ENCODE measurements around the gene ARPC5. TPM values are rescaled to one million over a fixed set of nuclear protein-coding genes. Genes with fewer than 3 reads are reported as not detected.
A peak's percentile ranks its signal among the peaks of the same experiment; 100 is the strongest.

The ARPC5 gene
- total RNA-seq, 1 donor from 2014 or later, result 173 TPM

DNA sequence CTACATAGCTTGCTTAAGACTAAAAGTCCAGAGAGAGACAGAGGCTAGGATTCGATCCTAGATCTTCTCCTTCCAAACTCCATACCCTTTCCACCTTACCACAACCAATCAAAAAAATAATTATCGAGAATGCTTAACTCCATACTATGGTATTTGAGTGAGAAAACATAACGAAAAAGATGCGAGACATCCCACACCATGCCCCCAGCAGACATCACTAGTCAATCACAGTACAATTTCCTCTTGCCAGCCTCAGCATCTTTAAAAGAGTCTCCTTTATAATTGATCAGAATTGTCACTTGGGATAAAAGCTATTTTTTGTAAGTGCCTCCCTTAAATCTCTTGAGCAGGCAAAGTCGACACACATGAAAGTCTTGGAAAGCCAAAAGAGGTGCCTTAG lies 46.2 kb downstream of the ARPC5 start:
- no peak for DNase-seq (ENCODE audit: extremely low read depth, low read depth, low spot score)

DNA sequence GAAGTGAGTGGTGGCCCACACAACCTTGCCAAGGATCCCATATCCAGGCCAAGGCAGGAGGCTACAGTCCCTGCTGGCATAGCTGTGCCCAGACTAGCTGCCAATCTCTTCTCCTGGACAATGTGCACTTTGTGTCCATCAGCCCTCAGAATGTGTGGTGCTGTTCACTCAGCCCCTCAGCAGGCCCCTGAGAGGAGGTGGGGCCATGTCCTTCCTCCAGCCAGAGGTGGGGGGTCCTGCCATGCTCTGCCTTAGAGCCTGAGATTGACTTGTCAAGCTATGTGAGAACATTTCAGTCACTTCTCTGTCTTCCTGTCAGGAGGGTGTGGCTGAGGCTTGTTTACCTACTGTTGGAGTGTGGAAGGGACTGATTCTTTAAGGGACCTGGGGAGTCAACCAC lies 46.8 kb downstream of the ARPC5 start:
- no peak for DNase-seq (ENCODE audit: extremely low read depth, low read depth, low spot score)

DNA sequence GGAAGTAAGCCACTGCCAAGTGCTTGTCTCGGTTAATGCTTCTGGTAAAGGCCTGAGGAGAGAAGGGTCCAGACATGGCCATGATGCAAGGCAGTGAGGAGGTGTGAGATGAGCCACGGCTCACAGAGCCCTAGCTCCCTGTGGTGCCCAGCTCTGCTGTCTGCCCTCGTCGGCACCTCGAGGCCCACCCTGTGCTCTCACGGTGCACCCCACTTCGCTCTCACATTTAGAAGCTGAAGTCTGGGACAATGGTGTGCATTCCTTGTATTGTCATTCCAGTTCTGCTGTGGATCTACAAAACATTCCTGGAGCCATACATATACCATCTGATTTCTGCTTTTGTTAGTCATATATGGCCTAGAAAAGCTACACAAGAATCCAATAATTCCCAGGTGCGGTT lies 48.7 kb downstream of the ARPC5 start:
- no peak for DNase-seq (ENCODE audit: extremely low read depth, low read depth, low spot score)

DNA sequence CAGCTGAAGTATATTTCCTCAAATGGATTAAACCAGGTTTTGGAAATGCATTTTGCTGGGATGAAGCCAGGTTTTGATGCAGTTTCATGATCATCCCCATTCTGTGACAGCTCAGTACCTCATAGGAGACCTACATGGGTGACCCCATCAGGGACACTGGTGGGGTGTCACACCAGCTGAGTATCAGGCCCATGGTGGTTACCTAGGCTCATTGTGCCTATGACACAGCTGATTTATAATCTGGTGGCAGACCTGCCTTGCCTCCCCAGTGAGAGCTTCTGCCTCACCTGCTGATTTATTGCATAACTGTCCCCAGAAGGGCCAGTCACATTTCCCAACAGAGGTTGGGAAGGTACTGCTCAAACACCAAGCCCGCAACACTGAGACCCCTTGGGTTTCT lies 49.1 kb downstream of the ARPC5 start:
- no peak for DNase-seq (ENCODE audit: extremely low read depth, low read depth, low spot score)

DNA sequence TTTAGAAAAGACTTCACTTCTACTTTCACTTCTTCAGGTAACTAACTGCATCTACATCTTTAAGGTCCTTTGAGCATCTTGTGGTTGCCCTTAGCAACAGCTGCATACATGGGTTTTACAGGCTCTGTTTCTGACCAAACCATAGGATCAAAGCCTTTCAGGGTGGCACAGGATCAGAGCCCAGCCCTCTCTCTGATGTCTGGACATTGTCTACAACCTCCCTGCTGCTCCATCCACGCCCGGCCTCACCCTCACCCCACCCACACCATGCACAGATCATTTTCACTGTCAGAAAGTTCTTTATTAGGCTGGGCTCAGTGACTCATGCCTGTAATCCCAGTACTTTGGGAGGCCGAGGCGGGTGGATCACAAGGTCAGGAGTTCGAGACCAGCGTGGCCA lies 50.5 kb downstream of the ARPC5 start:
- DNase-seq (ENCODE audit: extremely low read depth, low read depth, low spot score), result no peak

DNA sequence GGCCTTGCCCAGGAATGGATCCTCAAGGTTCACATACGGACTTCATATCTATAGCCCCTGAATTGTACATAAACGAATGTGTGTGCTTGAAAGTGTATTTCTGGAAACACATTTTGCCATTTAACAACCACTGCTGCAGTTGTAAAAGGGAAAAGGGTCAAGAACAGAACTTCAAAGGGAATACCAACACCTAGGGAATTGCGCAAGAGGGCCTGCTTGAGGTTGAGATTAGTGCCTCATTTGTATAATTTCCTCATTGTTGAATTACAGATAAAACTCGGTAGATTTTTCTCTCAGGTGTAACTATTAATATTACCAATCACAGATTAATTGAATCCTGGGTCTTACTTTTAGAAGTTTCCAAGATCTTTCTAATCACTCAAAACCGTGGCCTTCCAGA lies 51.4 kb downstream of the ARPC5 start:
- DNase-seq (ENCODE audit: extremely low read depth, low read depth, low spot score), result no peak

DNA sequence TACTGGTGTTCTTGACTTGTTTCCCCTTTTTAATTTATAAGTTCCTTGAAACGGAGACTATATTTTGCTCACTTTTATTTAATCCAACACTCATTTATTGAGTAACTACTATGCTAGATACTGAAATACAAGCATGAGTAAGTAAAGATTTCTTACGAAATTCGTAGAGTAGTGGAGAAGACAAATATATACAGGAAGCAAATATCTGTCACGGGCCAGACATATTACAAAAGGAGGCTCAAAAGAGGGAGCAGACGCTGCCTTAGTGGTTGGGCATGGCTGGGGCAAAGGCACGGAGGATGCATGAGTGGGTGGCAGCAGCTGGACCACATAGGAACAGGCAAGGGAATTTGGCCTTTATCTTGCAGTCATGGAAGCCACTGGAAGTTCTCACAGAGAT lies 52.1 kb downstream of the ARPC5 start:
- no peak for DNase-seq (ENCODE audit: extremely low read depth, low read depth, low spot score)

DNA sequence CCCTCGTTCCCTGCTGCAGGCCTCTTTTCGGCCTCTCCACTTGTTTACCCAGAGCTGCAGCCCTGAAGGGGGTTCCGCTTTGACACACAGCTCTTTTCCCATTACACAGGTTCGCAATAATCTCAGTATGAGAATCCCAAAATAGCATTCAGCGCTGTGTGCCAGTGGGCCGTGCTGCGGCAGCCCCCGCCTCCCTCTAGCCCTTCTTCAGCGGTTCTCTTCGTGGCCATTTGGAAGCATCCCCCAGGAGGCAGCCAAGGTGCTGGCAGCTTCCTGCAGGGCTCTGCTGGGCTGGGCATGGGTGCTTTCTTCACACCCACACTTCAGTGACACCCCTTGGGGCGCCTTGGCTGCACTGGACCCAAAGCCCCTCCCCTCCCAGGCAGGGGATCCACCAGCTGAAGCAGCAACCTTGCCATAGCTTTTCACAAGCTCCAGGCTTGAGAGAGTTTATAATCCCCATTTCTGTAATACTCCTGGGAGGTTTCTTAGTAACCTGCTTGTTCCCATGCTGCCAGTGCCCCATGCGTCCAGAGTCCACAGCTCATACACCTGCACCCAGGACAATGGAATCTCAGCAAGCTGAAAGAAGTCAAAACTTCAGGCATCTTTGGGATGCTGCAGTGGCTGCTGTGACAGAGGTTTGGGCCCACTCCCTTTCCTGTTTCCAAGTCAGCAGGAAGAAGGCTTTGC lies 53.4 kb downstream of the ARPC5 start:
- DNase-seq (ENCODE audit: extremely low read depth, low read depth, low spot score), result no peak

DNA sequence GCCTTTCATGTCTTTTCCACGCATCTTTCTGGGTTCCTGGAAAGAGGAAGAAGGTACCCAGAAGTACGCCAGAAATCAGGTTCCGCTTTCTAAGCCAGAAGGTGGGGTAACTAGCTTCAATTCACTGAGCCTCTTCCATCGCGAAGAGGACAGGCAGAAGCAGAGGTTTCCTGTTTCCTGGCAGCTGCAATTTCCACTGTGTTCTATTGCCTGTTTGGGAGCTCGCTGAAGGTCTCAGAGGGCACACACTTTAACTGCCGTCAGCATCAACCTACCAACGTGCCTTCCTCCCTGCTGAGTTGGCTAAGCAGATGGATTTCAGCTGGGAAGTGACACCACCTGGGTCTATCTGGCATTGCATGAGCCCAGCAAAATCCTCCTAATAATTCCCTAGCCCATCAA lies 55.3 kb downstream of the ARPC5 start:
- peak; percentile 31 for DNase-seq (ENCODE audit: extremely low read depth, low read depth, low spot score)

DNA sequence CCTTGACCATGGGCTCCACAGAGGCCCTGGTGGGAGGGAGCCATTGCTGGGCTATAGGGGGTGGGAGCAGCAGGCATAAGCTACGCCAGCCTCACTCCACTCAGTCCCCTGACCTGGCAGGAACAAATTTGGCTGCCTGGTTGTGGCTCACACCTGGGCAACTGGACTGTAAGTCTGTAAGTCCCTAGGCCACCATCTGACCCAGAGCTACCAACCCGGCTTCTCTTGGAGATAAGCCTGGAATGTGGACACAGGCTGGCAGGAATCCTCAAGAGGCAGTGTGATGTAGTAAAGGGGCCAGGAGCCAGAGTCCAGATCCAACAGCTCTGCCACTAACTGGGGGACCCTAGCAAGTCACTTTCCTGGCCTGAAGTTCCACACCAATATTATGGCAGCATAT lies 56.7 kb downstream of the ARPC5 start:
- no peak for DNase-seq (ENCODE audit: extremely low read depth, low read depth, low spot score)

DNA sequence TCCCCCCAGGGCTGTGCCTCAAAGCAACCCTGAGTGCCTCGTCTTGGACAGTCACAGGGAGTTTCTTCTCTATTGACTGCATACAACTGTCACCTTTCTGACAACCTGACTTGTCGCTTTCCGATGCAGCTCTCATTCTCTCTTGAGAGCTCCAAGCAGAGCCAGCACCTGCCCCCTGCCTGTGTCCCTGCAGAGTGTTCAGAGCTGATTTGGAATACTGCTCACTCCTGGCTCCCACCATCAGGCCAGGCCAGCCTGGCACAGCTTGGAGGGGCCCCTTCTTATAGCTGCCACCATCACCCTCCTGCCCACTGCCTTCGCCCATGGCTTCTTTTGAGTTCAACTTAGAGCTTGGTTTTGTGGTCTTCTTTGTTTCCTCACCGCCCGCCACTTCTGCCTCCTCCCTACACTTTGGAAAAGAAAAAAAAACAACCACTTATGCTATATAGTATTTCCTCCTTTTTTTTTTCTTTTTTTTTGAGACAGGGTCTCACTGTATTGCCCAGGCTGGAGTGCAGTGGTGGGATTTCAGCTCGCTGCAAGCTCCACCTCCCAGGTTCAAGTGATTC lies 57.6 kb downstream of the ARPC5 start:
- no peak for DNase-seq (ENCODE audit: extremely low read depth, low read depth, low spot score)

DNA sequence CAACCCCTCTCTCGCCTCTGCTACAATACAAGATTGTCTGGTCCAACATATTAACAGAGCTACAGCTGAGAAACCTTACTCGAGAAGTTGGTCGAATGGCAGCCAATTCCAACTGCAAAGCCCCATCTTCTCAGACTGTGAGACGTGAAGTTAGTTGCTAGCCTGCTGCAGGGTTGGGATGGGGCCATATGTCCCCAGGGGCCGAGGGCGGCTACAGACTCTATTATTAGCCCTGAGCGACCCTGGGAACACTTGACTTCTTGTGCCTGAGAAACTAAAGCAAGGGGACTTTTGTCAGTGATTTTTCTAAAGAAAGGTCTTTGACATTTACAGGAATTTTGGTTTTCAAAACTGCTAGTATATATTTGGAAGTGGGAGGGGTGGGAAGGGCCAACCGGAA lies 59.0 kb downstream of the ARPC5 start:
- DNase-seq (ENCODE audit: extremely low read depth, low read depth, low spot score), result no peak

DNA sequence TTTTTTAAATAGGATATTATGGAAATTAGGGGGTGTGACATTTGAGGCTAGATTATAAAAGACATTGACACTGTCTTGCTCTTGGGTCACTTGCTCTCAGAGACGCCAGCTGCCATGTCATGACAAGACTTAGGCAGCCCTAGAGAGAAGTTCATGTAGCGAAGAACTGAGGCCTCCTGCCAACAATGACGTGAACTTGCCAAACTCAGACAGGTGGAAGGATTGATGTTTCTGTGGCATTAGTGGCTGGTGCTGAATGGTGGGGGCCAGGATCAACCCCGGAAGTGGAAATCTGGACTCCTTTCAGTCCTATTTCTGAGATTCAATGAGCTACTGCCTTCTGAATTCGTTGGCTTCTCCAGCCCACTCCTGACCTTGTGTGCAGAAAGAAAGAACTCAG lies 60.0 kb downstream of the ARPC5 start:
- no peak for DNase-seq (ENCODE audit: extremely low read depth, low read depth, low spot score)

DNA sequence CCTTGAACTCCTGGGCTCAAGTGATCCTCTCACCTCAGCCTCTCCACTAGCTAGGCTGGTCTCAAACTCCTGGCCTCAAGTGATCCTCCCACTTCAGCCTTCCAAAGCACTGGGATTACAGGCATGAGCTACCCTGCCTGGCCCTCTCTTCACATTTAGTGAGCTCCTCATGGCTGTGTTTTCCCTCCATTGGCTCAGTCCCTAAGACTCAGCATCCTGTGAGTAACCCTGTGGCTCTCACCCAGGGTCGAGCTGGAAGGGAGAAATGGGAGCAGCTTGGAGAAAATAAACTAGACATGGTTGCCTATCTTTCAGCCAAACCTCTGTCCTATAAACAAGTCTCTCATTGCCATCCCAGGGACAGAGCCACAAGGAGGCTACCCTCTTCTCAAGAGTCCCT lies 62.9 kb downstream of the ARPC5 start:
- DNase-seq (ENCODE audit: extremely low read depth, low read depth, low spot score), result no peak

DNA sequence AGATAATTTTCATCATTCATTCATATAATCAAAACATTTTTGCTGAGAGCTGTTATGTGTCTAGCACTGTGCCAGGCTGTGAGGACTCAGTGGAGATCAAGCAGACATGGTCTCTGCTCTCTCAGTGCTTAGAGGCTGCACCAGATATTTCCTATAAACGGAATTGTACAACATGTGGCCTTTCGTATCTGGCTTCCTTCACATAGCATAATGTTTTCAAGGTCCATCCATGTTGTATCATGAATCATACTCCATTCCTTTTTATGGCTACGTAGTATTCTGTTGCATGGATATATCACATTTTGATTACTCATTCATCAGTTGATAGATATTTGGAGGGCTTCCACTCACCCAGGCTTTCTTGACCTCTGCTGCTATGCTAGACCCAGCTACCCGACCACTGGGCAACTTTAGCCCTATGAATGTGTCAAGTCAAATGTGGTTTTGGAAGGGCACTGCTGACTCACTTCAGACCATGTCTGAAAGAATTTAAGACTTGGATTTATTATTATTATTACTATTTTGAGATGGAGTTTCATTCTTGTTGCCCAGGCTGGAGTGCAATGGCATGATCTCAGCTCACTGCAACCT lies 63.8 kb downstream of the ARPC5 start:
- DNase-seq (ENCODE audit: extremely low read depth, low read depth, low spot score), result no peak

Other genes starting within 250 kb of the ARPC5 start
- gene NMNAT2, start 217.4 kb downstream of the ARPC5 start, total RNA-seq, result 0.23 and 0.24 TPM in 2 replicates
- gene SMG7, start 163.3 kb downstream of the ARPC5 start, total RNA-seq, result 46.7 and 60.5 TPM in 2 replicates
- gene NCF2, start 45.3 kb downstream of the ARPC5 start, total RNA-seq, result 6.2 and 7.7 TPM in 2 replicates
- not detected in 2 replicates for gene APOBEC4, start 17.5 kb upstream of the ARPC5 start, total RNA-seq
- gene RGL1, start 169.3 kb upstream of the ARPC5 start, total RNA-seq, result 22.8 and 25.4 TPM in 2 replicates